ENCODE measurements around the gene VPS50. TPM values are rescaled to one million over a fixed set of nuclear protein-coding genes. Genes with fewer than 3 reads are reported as not detected.

VPS50 gene
- polyA plus RNA-seq, 3 donors, result 7.6 to 12.6 (median 9.5) TPM

GRCh38 chr7:93327006-93327633, 95.0 kb downstream of the VPS50 start:
- Mint-ChIP-seq H3K27me3 (ENCODE audit: low read depth in 3 of 3) (no peaks in the 10 kb centered on the region), H3K4me1 (no peaks in the 10 kb centered on the region), H3K9me3 (peaks cover 0 to 4% (median 0%) of the 10 kb centered on the region in 7 donors), H3K27ac (no peak overlapping the region), H3K36me3 (peaks cover 12% of the 10 kb centered on the region in 2 donors), H3K4me3 (no peak overlapping the region)
- Histone ChIP-seq H3K4me1 (ENCODE audit: control insufficient read depth in 1 of 2, insufficient read depth in 2 of 2, low read length in 2 of 2) (no peaks in the 10 kb centered on the region), H3K9ac (ENCODE audit: insufficient read depth, low read length, poor library complexity, severe bottlenecking) (no peak overlapping the region), H3K9me3 (replicated peaks in 1 of 2; ENCODE audit: control insufficient read depth in 1 of 2, insufficient read depth in 1 of 2, low read length in 2 of 2) (no peaks in the 10 kb centered on the region), H4K20me1 (ENCODE audit: insufficient read depth, low read length) (no peaks in the 10 kb centered on the region), H3K36me3 (replicated peaks in 1 of 2; ENCODE audit: control insufficient read depth in 1 of 2, insufficient read depth in 2 of 2, low read length in 2 of 2) (peaks cover 7 to 8% of the 10 kb centered on the region in 2 donors), H3K4me3 (replicated peaks in 1 of 3; ENCODE audit: low read depth in 2 of 3, low read length in 3 of 3) (no peak overlapping the region), H3K27ac (ENCODE audit: low read depth in 1 of 2, low read length in 2 of 2) (no peak overlapping the region), H2AFZ (ENCODE audit: insufficient read depth, low read depth, low read length, poor library complexity, severe bottlenecking) (no peak overlapping the region), H3K79me2 (ENCODE audit: insufficient read depth, low read length) (no peaks in the 10 kb centered on the region), H3K4me2 (replicated peaks; ENCODE audit: extremely low read depth, low read length, poor library complexity, severe bottlenecking) (no peak overlapping the region), H3K27me3 (ENCODE audit: control insufficient read depth in 2 of 2, insufficient read depth in 2 of 2, low read length in 2 of 2) (no peaks in the 10 kb centered on the region)
- intact Hi-C loops (cut with micrococcal nuclease), result no loop called here
- TF ChIP-seq CTCF (IDR thresholded peaks at IDR 0.05), result no peak
- DNase-seq, result no peak
- WGBS (ENCODE audit: insufficient coverage), result no CpG with 5 or more reads among the region's 3 CpGs

DNA sequence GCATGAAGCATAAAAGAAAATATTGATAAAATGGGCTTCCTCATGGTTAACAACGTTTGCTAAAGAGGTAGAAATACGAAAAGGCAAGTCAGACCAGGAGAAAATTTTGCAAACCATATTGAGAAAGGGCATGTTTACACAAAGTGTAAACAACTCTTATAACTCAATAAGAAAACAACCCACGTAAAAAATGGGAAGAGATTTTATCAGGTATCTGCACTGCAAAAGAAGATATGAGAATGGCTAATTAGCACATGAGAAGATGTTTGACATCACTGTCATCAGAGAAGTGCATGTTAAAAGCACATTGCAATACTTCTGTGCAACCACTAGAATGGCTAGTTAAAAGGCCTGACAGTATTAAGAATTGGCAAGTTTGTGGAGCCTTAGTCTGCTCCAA, 99.5 kb downstream of the VPS50 start:
- Histone ChIP-seq H3K27me3 (ENCODE audit: control insufficient read depth in 2 of 2, insufficient read depth in 2 of 2, low read length in 2 of 2) (no peaks in the 10 kb centered on the region), H3K36me3 (replicated peaks in 1 of 2; ENCODE audit: control insufficient read depth in 1 of 2, insufficient read depth in 2 of 2, low read length in 2 of 2) (peaks cover 6 to 27% of the 10 kb centered on the region in 2 donors), H3K4me3 (replicated peaks in 1 of 3; ENCODE audit: low read depth in 2 of 3, low read length in 3 of 3) (no peak overlapping the region), H3K9ac (ENCODE audit: insufficient read depth, low read length, poor library complexity, severe bottlenecking) (no peak overlapping the region), H3K4me2 (replicated peaks; ENCODE audit: extremely low read depth, low read length, poor library complexity, severe bottlenecking) (no peak overlapping the region), H3K9me3 (replicated peaks in 1 of 2; ENCODE audit: control insufficient read depth in 1 of 2, insufficient read depth in 1 of 2, low read length in 2 of 2) (no peaks in the 10 kb centered on the region), H3K79me2 (ENCODE audit: insufficient read depth, low read length) (no peaks in the 10 kb centered on the region), H3K4me1 (ENCODE audit: control insufficient read depth in 1 of 2, insufficient read depth in 2 of 2, low read length in 2 of 2) (no peaks in the 10 kb centered on the region), H3K27ac (ENCODE audit: low read depth in 1 of 2, low read length in 2 of 2) (no peak overlapping the region), H2AFZ (ENCODE audit: insufficient read depth, low read depth, low read length, poor library complexity, severe bottlenecking) (no peak overlapping the region), H4K20me1 (ENCODE audit: insufficient read depth, low read length) (no peaks in the 10 kb centered on the region)
- Mint-ChIP-seq H3K36me3 (peaks cover 16 to 22% of the 10 kb centered on the region in 2 donors), H3K9me3 (no peaks in the 10 kb centered on the region), H3K27me3 (ENCODE audit: low read depth in 3 of 3) (peaks cover 0 to 1% (median 0%) of the 10 kb centered on the region in 3 donors), H3K27ac (no peak overlapping the region), H3K4me1 (no peaks in the 10 kb centered on the region), H3K4me3 (no peak overlapping the region)
- no peak for TF ChIP-seq CTCF (IDR thresholded peaks at IDR 0.05)
- DNase-seq, result no peak
- intact Hi-C loops (cut with micrococcal nuclease), result no loop called here
- no CpG with 5 or more reads among the region's 3 CpGs for WGBS (ENCODE audit: insufficient coverage)

All from CD14-positive monocyte (primary cell).